Measurements from ENCODE around the gene TTN.

The TTN gene

DNA sequence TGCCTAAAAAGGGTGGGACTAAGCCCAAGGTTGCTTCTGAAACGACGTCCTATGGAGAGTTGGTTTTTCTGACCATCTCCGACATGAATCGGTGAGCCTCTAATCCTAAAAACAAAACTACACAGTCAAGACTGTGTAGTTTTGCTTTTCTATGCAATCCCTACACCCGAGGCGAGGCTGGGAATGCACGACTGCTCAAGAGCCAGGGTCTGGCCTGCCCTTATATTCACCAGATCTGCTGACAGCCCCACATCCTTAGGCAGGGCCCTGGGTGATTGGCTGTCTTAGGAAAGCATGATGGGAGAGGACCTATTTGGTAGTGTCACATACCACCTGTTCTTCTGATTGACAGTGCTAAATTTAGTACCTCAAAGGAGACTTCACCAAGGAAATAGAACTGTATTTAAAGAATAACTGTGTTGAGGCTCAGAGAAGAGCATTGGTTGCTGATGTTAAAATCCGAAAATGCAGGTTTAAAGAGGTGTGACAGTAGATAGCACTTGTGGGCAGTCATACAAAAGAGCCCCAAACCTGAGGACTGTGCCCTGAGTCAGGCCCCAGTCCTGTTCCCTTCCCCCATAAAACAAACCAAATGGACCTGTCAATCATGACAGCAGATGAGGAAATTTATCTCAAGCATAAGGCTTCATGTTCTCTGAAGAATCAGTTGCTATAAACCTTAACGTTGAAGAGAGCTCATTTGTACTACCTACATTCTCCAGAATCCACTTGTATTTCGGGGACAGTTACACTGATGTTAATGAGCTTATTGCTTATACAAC is at the start of gene TTN:
TSS of gene TTN (minus strand) at position 197 of the 782 bp plus-strand sequence. CDS start 2,781 bp downstream, outside the sequence.
- DNase-seq (ENCODE audit: low read depth in 2 of 2) = no peak

GRCh38 chr2:178855151-178855550 is 47.9 kb upstream of the TTN start:
- DNase-seq (ENCODE audit: low read depth in 2 of 2) = no peak

DNA sequence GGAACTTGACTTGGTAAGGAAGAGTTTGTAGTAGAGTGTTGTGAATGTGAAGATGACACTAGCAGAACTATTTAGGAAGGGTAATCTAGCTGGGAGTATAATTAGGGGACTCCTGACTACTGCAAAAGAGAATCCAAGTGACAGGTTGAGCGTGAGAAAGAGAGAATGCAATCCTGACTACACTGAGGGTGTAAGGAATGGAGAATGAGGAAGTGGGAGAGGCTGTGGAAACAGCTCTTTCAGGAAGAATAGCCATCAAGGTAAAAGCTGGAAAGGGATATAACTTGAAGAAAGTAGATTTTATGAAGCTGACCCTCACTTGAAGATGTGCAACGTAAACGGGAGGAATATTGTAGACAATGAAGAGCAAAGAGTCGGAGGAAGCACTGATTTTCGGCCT is 41.1 kb upstream of the TTN start:
- no peak for DNase-seq (ENCODE audit: low read depth in 2 of 2)

DNA sequence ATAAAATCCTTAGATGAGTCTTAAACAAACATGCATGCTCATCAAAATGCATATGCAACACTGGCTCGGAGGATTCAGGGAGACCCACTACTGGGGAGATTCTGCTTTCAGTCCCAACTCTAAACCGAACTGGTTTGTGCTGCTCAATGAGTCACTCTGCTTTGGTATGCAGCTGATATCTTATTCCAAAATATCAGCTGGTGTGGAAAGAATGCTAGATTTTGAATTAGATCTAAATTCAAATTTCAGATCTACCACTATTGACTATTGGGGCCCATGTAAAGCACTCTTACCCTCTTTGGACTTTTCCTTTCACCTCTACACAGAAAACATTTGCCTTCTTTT is 39.2 kb upstream of the TTN start:
- no peak for DNase-seq (ENCODE audit: low read depth in 2 of 2)

GRCh38 chr2:178845566-178846457 is 38.6 kb upstream of the TTN start:
- no peak for DNase-seq (ENCODE audit: low read depth in 2 of 2)

DNA sequence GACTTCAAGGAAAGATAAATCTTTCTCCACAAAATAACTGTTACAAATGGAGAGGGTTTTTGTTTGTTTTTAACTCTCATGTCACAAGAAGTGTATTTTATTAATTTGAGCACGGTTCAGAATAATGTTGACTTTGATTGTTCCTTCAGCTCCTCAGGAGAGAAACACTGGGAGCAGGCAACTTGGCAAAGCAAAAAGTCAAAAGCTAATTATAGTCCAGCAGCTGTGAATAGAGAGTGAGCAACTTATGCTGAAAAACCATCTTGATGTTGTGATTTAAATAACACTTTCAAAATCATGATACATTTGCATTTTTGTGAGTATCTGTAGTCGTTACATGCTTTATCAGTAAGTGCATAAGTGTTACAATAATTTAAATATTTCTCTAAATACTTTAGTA is 37.5 kb upstream of the TTN start:
- no peak for DNase-seq (ENCODE audit: low read depth in 2 of 2)

GRCh38 chr2:178844269-178844668 is 37.0 kb upstream of the TTN start:
- no peak for DNase-seq (ENCODE audit: low read depth in 2 of 2)

DNA sequence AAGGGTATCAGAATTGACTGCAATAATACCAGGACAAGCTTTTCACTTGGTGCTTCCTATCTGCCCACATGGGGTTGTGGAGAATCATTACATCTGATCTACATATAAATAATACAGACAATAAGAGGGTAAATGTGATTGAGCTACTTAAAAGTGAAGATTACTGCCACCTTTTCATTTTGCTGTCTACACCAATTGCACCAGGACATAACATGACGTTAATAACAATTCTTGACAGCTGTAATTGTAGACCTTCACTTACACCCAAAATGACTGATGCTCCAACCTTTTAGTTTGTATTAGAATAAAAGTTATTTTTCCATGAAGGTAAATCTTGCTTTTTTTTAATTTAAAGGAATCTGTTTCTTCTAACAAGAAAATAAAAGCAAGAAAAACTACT is 36.5 kb upstream of the TTN start:
- no peak for DNase-seq (ENCODE audit: low read depth in 2 of 2)

DNA sequence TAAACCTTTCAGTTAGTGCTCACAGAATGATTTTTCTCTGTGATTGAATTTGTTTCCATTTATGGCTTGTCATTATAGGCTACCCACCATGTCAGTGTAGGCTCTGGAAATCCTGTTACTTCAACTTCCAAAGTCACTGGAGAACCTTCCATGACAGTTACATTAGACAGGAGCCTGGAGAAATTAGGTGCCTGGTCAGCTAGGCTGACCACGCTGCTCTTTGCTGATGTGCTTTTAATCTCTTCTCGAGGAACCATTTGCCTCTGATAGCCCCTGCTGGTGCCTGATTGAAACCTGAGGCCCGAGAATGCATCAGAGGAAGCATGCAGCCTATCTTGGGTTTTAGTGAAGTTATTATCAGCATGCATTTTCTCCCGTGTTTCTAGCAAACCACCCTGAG is 29.6 kb upstream of the TTN start:
- no peak for DNase-seq (ENCODE audit: low read depth in 2 of 2)

DNA sequence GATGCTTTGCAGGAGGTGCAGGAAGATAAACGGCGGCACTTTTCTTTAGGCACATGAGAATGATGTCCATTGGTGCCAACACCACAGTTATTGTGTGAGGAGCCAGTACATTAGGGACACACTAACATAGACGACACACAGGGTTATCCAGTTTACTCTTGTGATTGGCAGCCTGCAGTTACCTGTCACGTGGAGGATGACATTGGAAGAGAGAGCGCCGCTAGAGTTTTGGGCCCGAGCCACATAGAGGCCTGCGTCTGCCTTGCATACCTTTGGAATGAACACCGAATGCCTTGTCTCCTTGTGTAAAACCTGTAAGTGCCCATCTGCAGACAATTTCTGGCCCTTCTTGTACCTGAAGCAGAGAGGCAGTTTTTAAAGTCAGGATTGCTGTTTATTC is 26.9 kb upstream of the TTN start:
- no peak for DNase-seq (ENCODE audit: low read depth in 2 of 2)

DNA sequence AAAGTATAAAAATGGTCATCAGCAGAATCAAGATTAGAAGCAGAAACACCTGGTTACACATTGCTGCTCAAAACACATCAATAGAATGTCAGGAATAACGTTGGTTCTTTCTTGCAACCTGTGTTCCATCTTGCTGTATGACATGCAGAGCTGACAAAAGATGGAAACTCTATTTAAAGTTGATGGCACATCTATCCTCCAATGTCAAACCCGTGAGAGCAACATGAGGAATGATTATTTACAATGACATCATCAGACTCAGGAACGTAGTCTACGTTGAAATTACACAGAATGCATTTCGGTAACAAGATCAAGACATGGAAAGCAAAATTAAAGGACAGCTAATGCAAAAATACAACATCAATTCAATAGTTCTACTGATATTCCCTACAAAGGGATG is 26.2 kb upstream of the TTN start:
- no peak for DNase-seq (ENCODE audit: low read depth in 2 of 2)

GRCh38 chr2:178830451-178830850 is 23.2 kb upstream of the TTN start:
- DNase-seq (ENCODE audit: low read depth in 2 of 2) = no peak

DNA sequence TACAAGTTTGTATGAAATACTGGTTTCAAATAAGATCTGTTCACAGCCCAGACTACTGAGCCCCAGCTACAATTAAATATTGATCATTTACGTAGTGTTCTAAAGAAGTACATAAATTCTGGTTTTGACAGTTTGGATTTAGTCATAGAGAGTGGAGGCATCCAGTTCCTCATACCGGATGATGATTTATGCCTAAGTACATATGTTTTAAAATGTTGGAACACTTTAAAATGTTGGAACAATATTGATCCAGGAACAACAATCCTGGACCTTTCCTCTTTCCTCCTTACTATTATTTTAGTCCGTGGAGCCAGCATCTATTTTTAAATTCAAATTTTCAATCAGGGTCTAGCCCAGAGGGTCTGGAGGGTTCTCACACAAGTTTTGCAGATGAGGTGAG is 22.8 kb upstream of the TTN start:
- no peak for DNase-seq (ENCODE audit: low read depth in 2 of 2)

DNA sequence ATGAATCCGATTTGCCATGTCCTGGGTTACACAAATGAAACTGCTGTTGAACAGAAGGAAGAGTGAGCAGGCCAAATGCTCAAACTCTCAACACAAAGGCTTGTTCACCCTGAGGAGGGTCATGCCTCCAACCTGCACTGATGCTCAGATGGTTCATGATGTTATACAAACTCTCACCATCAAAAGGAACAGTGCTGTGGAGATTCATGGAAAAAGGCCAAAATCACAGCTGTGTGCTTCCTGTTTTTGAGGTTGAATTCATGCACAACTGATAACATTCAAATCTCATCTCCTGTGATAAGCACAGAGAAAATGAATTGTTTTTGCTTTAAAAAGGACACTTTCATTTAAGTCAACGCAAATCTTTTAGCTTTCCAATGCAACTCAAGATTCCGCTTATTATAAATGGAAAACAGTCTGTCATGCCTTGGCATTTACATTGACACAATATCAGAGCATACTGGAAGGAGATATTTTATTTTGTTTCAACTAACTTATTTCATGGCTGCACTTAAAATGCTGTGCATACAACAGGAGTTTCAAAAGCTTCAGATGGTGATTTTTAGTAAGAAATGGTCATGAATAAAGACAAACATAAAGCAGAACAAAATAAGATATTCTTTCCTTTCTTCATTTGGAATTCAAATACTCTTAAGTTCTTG is 22.2 kb upstream of the TTN start:
- no peak for DNase-seq (ENCODE audit: low read depth in 2 of 2)

DNA sequence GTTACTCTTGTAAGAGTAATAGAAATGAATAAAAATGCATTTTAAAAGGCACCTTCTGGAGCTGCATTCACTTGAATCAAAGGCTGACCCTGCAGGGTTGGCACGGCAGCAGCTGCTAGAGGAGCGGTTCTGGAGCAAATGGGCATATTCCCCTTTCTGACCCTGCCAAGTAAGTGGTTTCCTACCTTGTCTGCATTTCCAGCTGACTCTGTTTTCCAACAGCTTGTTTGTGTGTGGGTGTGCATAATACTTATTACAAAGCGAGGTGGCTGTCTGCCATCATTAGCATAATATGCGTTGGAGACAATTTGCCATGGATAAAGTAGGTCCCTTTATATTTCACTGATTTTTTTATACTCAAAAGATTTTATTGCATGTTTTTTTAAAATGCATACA is 21.3 kb upstream of the TTN start:
- DNase-seq (ENCODE audit: low read depth in 2 of 2) = no peak

DNA sequence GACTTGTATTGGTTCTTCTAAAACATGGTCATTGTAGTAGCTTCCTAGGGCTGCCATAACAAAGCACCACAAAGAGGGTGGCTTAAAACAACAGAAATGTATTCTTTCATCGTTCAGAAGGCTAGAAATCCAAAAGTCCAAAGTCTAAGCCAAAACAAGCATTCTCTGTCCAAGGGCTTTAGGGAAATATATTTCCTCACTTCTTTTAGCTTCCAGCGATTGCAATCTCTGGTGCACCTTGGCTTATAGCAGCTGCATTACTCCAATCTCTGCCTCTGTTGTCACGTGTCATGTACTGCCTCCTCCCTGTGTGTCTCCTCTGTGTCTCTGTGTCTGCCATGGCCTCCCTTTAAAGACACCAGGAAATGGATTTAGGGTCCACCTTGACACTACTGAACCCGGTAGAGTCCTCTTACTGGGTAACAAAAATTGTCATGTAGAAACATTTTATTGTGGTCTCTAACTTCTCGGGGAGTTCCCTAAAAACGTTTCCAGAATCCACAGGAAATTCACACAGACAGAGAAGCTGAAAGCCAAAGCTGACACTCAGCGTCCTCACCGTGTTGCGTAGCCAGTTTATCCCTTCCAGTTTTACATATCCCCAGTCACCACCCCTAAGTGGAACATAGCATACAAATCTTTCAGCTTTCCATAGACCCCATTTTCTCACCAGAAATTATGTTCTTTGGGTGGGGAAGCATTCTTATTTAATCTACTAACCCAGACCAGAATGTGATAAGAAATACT is 20.7 kb upstream of the TTN start:
- no peak for DNase-seq (ENCODE audit: low read depth in 2 of 2)

DNA sequence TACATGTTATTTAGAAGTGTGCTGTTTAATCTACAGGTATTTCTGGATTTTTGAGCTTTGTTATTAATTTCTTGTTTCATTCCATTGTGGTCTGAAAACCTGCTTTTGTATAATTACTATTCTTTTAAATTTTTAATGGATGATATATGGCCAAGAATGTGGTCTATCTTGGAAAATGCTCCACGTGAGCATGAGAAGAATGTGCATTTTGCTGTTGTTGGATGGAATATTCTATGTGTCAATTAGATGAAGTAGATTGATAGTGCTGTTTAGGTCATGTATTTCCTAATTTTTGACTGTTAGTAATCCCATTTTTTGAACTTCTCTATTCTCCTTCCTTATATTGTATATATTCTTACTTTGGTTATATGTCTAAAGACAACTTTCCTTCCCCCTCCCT is 19.9 kb upstream of the TTN start:
- no peak for DNase-seq (ENCODE audit: low read depth in 2 of 2)

GRCh38 chr2:178825183-178825582 is 18.0 kb upstream of the TTN start:
- no peak for DNase-seq (ENCODE audit: low read depth in 2 of 2)

DNA sequence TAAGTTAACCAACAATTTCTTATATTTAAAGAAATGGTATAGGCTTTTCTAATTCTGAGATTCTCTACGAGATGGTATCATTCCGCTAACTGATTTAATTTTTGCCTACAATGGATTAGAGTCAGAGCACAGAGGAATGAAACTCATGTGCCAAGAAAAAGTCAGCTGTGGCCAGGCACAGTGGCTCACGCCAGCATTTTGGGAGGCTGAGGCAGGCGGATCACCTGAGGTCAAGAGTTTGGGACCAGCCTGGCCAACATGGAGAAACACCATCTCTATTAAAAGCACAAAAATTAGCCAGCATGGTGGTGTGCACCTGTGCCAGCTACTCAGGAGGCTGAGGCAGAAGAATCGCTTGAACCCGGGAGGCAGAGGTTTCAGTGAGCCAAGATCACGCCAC is 17.0 kb upstream of the TTN start:
- DNase-seq (ENCODE audit: low read depth in 2 of 2) = no peak

GRCh38 chr2:178819992-178820391 is 12.8 kb upstream of the TTN start:
- no peak for DNase-seq (ENCODE audit: low read depth in 2 of 2)

DNA sequence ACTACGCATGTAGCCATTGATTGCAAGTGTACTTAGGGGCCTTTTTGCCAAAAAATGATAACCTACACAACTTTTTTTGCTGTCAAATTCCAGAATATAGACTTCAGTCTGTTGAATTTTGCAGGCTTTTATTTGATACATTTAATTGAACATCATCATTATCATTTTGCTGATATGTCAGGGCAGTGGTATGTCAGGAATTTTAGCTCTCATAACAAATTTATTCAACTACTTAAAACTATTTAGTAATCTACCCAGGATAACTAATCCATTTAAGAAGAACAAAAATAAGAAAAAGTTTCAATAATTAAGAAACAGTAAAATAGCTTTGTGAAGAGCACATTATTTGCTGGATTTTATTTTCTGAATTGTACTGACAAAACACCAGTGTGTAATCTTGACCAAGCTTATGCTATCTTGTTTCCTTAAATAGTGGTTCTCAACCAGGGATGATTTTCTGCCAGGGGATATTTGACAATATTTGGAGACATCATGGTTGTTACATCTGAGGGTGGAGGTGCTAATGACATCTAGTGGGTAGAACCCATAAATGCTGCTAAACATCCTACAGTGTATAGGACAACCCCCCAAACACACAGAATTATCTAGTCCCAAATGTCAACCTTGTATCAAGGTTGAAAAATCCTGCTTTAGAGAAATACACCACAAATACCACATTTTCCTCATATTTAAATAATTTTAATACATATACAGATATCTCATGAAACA is 12.1 kb upstream of the TTN start:
- no peak for DNase-seq (ENCODE audit: low read depth in 2 of 2)
